Omental fat pad (tissue), 4 donors: ENCODE measurements around the gene LGALS9B. TPM values are rescaled to one million over a fixed set of nuclear protein-coding genes. Genes with fewer than 3 reads are reported as not detected.
"Not testable (repeated sequence)": the region's sequence is repeated elsewhere in the genome, so short reads cannot be mapped to it uniquely, and the experiment has no call there.

Experiments
- ATAC-seq: fragments of 150-250 bp; one replicate; pipeline ENCODE4 v1.9.1; 2016; ENCODE audit warnings: mild to moderate bottlenecking, moderate library complexity; ENCODE audit not compliant: low FRiP score
- DNase-seq: peaks from one replicate; pipeline ENCODE4 v3.0.0-alpha.2; 2019; ENCODE audit warnings: low spot score
- total RNA-seq, 4 donors: library from RNA; depleted of rRNA; stranded (reverse); fragments of >200 nt; gene quantifications; one replicate each; pipeline ENCODE4 v1.1.0, GENCODE V29; 2016

Gene LGALS9B
- not detected for total RNA-seq

GRCh38 chr17:20467447-20467846, at the start of gene LGALS9B:
Gene LGALS9B (minus strand): TSS chr17:20467539. CDS start chr17:20467470, 69 bp downstream.
- ATAC-seq, DNase-seq: not testable (repeated sequence)

GRCh38 chr17:20516986-20517385, 49.6 kb upstream of the LGALS9B start:
- not testable (repeated sequence) for DNase-seq, ATAC-seq

GRCh38 chr17:20515099-20515498, 47.8 kb upstream of the LGALS9B start:
- ATAC-seq, DNase-seq: not testable (repeated sequence)

- not testable (repeated sequence) for DNase-seq, ATAC-seq
Observed at GRCh38 chr17:20513539-20513938, 46.2 kb upstream of the LGALS9B start.

- DNase-seq, ATAC-seq: not testable (repeated sequence)
Observed at GRCh38 chr17:20512378-20512777, 45.0 kb upstream of the LGALS9B start.

- not testable (repeated sequence) for DNase-seq, ATAC-seq
Observed at GRCh38 chr17:20511778-20512177, 44.4 kb upstream of the LGALS9B start.

GRCh38 chr17:20505333-20505732, 38.0 kb upstream of the LGALS9B start:
- DNase-seq, ATAC-seq: not testable (repeated sequence)

GRCh38 chr17:20504388-20505066, 37.2 kb upstream of the LGALS9B start:
- DNase-seq, ATAC-seq: not testable (repeated sequence)

GRCh38 chr17:20501896-20502295, 34.6 kb upstream of the LGALS9B start:
- peak; percentile 20 for ATAC-seq
- DNase-seq, result not testable (repeated sequence)

- ATAC-seq, DNase-seq: not testable (repeated sequence)
Observed at GRCh38 chr17:20500346-20500745, 33.0 kb upstream of the LGALS9B start.

- not testable (repeated sequence) for DNase-seq, ATAC-seq
Observed at GRCh38 chr17:20495420-20495819, 28.1 kb upstream of the LGALS9B start.

- ATAC-seq, DNase-seq: not testable (repeated sequence)
Observed at GRCh38 chr17:20494735-20495134, 27.4 kb upstream of the LGALS9B start.

GRCh38 chr17:20494147-20494546, 26.8 kb upstream of the LGALS9B start:
- DNase-seq, ATAC-seq: not testable (repeated sequence)

GRCh38 chr17:20492971-20493370, 25.6 kb upstream of the LGALS9B start:
- not testable (repeated sequence) for DNase-seq, ATAC-seq

GRCh38 chr17:20492099-20492498, 24.8 kb upstream of the LGALS9B start:
- not testable (repeated sequence) for DNase-seq, ATAC-seq

GRCh38 chr17:20484930-20485329, 17.6 kb upstream of the LGALS9B start:
- DNase-seq, ATAC-seq: not testable (repeated sequence)

GRCh38 chr17:20479889-20480591, 12.7 kb upstream of the LGALS9B start:
- ATAC-seq, DNase-seq: not testable (repeated sequence)

- not testable (repeated sequence) for DNase-seq
- peak; percentile 38 for ATAC-seq
Observed at GRCh38 chr17:20477398-20478071, 10.2 kb upstream of the LGALS9B start.

GRCh38 chr17:20475137-20475831, 7.9 kb upstream of the LGALS9B start:
- DNase-seq, ATAC-seq: not testable (repeated sequence)
